ENCODE data around the gene FZD2.

DNA sequence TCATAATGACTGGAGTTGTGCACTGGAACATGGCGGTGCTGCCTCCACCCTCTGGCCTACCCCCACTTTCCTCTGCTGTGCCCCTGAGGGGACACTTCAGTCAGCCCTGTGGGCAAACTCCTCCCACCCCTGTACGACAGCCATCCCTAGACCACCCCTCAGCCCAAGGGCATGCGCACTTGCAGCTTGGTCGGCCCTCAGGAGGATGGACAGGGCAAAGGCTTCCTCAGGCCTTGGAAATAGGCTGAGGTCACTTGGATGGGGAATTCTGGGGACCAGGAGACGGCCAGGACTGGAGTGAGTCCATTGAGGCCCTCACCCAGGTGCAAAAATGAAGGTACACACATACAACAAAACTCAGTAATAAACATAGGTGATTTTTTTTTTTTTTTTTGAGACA lies 41.0 kb downstream of the FZD2 start:
- TF ChIP-seq, protein P1, sequence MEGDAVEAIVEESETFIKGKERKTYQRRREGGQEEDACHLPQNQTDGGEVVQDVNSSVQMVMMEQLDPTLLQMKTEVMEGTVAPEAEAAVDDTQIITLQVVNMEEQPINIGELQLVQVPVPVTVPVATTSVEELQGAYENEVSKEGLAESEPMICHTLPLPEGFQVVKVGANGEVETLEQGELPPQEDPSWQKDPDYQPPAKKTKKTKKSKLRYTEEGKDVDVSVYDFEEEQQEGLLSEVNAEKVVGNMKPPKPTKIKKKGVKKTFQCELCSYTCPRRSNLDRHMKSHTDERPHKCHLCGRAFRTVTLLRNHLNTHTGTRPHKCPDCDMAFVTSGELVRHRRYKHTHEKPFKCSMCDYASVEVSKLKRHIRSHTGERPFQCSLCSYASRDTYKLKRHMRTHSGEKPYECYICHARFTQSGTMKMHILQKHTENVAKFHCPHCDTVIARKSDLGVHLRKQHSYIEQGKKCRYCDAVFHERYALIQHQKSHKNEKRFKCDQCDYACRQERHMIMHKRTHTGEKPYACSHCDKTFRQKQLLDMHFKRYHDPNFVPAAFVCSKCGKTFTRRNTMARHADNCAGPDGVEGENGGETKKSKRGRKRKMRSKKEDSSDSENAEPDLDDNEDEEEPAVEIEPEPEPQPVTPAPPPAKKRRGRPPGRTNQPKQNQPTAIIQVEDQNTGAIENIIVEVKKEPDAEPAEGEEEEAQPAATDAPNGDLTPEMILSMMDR (conservative IDR thresholded peaks at IDR 0.05; ENCODE audit: low read depth, low read length): no peak
- no peak for TF ChIP-seq EZH2 (IDR thresholded peaks at IDR 0.05; ENCODE audit: borderline replicate concordance, low read depth, low read length, poor library complexity, severe bottlenecking)
